GM10266 (cell line): ENCODE results near the gene SYCP2.

Experiments
- DNase-seq: peaks from one replicate; pipeline ENCODE4 v3.0.0; 2012; ENCODE audit errors: extremely low spot score
- TF ChIP-seq, protein P1 (sequence below): IDR thresholded peaks from 2 replicates; pipeline ENCODE4 v1.5.1; 2012; ENCODE audit warnings: mild to moderate bottlenecking, low read depth; ENCODE audit not compliant: control insufficient read depth, insufficient read depth; ENCODE audit errors: missing control alignments

Gene SYCP2, protein sequence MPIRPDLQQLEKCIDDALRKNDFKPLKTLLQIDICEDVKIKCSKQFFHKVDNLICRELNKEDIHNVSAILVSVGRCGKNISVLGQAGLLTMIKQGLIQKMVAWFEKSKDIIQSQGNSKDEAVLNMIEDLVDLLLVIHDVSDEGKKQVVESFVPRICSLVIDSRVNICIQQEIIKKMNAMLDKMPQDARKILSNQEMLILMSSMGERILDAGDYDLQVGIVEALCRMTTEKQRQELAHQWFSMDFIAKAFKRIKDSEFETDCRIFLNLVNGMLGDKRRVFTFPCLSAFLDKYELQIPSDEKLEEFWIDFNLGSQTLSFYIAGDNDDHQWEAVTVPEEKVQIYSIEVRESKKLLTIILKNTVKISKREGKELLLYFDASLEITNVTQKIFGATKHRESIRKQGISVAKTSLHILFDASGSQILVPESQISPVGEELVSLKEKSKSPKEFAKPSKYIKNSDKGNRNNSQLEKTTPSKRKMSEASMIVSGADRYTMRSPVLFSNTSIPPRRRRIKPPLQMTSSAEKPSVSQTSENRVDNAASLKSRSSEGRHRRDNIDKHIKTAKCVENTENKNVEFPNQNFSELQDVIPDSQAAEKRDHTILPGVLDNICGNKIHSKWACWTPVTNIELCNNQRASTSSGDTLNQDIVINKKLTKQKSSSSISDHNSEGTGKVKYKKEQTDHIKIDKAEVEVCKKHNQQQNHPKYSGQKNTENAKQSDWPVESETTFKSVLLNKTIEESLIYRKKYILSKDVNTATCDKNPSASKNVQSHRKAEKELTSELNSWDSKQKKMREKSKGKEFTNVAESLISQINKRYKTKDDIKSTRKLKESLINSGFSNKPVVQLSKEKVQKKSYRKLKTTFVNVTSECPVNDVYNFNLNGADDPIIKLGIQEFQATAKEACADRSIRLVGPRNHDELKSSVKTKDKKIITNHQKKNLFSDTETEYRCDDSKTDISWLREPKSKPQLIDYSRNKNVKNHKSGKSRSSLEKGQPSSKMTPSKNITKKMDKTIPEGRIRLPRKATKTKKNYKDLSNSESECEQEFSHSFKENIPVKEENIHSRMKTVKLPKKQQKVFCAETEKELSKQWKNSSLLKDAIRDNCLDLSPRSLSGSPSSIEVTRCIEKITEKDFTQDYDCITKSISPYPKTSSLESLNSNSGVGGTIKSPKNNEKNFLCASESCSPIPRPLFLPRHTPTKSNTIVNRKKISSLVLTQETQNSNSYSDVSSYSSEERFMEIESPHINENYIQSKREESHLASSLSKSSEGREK (N-terminal part only)

DNA sequence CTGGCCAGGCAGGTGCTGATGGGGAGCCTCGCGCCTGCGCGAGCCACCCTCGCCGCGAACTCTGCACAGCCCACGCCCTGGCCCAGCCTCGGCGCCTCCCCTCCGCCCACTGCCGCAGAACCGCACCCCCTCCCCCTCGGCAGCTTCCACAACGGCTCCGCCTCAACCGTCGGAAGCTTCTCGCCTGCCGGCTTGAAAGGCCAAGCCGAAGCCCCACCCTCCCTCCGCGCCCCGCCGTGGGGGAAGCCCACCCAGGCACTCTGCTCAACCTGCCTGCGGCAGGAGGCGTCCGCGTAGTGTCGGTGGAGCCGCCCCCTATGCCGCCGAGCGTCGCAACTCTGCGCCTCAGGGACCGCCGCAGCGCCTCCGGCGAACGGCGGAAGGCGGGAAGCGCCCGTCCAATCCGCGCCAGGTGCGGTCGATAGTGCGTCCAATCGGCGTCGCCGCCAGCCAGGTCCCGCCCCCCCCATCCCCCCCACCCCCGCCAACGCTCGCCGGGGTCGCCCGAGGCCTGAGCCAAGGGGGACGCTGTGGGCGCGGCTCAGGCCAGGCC lies at the start of gene SYCP2:
Gene SYCP2 (minus strand): TSS at position 342 of the 553 bp plus-strand sequence. CDS start 11,224 bp downstream, outside the sequence.
- DNase-seq = no peak
- TF ChIP-seq, protein P1, sequence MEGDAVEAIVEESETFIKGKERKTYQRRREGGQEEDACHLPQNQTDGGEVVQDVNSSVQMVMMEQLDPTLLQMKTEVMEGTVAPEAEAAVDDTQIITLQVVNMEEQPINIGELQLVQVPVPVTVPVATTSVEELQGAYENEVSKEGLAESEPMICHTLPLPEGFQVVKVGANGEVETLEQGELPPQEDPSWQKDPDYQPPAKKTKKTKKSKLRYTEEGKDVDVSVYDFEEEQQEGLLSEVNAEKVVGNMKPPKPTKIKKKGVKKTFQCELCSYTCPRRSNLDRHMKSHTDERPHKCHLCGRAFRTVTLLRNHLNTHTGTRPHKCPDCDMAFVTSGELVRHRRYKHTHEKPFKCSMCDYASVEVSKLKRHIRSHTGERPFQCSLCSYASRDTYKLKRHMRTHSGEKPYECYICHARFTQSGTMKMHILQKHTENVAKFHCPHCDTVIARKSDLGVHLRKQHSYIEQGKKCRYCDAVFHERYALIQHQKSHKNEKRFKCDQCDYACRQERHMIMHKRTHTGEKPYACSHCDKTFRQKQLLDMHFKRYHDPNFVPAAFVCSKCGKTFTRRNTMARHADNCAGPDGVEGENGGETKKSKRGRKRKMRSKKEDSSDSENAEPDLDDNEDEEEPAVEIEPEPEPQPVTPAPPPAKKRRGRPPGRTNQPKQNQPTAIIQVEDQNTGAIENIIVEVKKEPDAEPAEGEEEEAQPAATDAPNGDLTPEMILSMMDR = no peak

DNA sequence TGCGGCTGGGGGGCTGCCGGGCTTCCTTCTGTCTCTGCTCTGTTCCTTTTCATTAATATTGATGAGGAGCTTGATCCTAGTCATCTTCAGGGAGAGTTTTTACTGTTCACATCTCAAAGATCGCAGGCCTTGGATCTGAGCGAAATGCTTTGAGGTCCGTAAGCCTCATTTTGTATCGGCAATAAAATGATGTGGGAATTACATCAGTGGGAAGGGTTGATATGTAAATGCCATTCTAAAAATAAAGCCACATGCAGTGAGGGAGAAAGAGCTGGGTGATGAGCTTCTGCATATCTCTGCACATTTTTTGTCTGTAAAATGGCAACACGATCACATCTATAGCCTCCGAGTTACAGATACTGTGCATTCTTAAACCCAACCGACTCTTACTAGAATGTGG lies 49.6 kb upstream of the SYCP2 start:
- TF ChIP-seq, protein P1 = no peak
- DNase-seq = no peak

DNA sequence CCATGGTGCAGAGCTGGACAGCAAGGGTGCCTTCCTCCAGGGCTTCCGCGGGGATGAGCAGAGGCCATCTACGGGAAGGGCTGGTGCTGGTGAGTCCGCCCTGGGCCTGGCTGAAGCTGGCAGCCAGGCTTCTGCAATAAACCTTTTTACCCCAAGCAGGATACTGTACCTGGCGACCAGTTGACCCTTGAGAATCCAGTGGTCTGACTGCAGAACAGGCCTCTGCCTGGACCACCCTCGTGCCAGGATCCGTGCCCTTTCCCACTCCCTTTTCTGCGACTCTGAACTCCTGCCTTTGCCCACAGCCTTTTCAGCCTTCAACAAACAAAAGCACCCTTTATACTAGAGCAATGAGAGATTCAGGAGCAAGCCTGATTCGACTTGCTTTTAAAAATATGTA lies 43.6 kb upstream of the SYCP2 start:
- no peak for DNase-seq
- TF ChIP-seq, protein P1 = no peak

DNA sequence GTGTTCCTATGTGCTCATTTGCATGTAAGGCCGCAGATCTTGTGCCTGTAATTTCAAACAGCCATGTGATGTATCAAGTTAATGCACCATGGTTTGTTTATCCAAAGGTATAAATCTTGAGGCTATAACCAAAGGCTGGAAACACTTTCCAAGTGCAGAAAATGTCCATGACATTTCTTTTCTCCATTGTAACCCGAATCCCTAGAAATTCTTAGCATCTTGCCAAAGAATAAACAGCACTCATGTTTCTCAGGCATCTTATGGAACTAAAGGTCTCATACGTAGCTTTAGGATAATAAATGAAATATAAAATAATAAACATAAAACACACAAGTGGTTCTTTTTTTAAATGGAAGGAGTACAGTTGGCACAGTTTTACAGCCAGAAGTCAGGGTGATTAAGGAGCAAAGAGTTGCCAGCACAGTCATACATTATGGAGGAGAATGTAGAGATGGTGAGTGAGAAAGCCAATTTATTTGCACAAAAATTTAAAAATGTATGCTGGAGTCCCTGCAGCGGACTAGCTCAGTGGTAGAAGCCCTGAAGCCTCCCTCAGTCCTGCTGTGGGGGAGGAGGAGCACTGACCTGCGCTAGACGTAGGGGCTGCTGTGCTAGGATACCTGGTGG lies 42.8 kb upstream of the SYCP2 start:
- TF ChIP-seq, protein P1 = no peak
- DNase-seq = no peak

DNA sequence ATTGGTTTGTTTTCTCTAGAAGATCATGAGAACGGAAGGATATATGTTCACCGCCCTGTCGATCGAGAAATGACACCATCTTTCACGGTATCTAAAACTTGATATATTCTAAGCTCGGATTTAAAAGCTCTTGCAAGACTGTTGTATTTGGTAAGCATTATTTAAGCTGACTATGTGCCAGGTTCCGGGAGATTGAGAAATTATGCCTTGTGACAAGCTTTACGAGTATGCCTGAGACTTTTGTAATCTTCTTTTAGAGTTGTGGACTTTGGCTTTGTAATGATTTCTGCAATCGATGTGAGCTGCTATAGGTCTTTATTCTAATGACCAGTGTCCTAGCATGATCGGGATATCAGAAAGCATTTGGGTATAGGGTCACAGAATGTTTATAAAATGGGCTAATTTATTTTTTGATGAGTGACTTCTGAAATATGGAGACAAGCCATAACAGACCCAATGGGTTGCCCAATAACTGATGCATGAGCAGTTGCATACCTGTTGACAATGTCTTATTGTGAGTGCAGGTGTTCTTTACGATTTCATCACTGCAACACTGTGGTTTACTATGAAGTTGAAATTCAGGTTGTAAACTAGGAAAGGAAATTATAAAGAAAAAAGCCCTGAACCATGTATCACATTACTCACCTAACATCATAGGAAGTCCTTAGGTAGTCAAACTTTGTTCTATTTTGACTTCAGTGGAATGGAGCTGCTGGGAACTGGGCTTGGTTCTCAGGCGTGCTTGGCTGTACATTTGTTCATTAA lies 38.8 kb upstream of the SYCP2 start:
- DNase-seq = no peak
- TF ChIP-seq, protein P1 = no peak

DNA sequence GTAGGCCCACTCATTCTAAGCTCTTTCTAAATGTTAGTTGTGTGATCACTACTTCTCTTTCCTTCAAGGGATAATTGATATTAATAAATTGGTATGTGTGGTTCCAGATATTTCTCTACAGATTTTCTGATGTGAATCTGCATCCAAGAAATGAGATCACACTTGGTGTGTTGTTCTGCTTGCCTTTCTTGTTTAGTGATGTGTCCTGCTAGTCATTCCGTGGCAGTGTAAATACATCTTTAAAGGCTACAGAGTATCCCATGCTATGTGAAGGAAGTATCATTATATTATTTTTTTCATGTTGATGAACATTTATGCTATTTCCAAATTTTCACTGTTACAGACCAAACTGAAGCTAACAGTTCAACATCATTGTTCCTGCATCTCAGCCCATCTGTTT lies 38.0 kb upstream of the SYCP2 start:
- DNase-seq = no peak
- TF ChIP-seq, protein P1 = no peak
